GM12878 (cell line): Measurements from ENCODE around the gene EBLN2.

Experiments used
- BHLHE40 ChIP-seq, 2 experiments: fragments of 450-650 bp in 1 of 2; IDR thresholded peaks; 2 replicates each; pipeline ENCODE4 v1.6.1; 2011 to 2017; ENCODE audit warnings: low read depth in 2 of 2, borderline replicate concordance in 1 of 2, improper control_type of control experiment in 1 of 2, low read length in 1 of 2, mild to moderate bottlenecking in 1 of 2
- ESRRA ChIP-seq: IDR thresholded peaks from 2 replicates; pipeline ENCODE4 v1.6.1; 2012; ENCODE audit warnings: mild to moderate bottlenecking, low read length, improper control_type of control experiment
- EZH2 ChIP-seq: IDR thresholded peaks from 2 replicates; pipeline ENCODE4 v1.6.1; 2012; ENCODE audit warnings: low read depth, mild to moderate bottlenecking, control low read depth, inconsistent platforms, low read length, borderline replicate concordance; ENCODE audit not compliant: control insufficient read depth
- HDAC6 ChIP-seq: fragments of 200-600 bp; sonication (generic); IDR thresholded peaks from one replicate; pipeline ENCODE4 v1.8.0; 2017; ENCODE audit warnings: antibody characterized with exemption; ENCODE audit not compliant: unreplicated experiment
- NFIC ChIP-seq: IDR thresholded peaks from 2 replicates; pipeline ENCODE4 v1.6.1; 2012; ENCODE audit warnings: low read depth, mild to moderate bottlenecking, inconsistent platforms, low read length, moderate library complexity
- NFXL1 ChIP-seq: fragments of 450-650 bp; IDR thresholded peaks from 2 replicates; pipeline ENCODE4 v1.6.1; 2017; ENCODE audit warnings: antibody characterized with exemption, mild to moderate bottlenecking, borderline replicate concordance
- NR2C2 ChIP-seq: IDR thresholded peaks from 2 replicates; pipeline ENCODE4 v1.6.1; 2011; ENCODE audit warnings: borderline replicate concordance, low read depth; ENCODE audit not compliant: control insufficient read depth, insufficient read length
- POLR2A ChIP-seq: IDR thresholded peaks from 2 replicates; pipeline ENCODE4 v1.6.1; 2011; ENCODE audit warnings: low read depth, mild to moderate bottlenecking, low read length
- TAF1 ChIP-seq: IDR thresholded peaks from 2 replicates; pipeline ENCODE4 v1.6.1; 2011; ENCODE audit warnings: mild to moderate bottlenecking, low read depth, low read length, borderline replicate concordance
- YY1 ChIP-seq: IDR thresholded peaks from 2 replicates; pipeline ENCODE4 v1.6.1; 2011; ENCODE audit warnings: low read depth, mild to moderate bottlenecking, low read length
- TF ChIP-seq, protein P1 (sequence below), 3 experiments: IDR thresholded peaks in 2 of 3; conservative IDR thresholded peaks in 1 of 3; 2 replicates each; pipeline ENCODE4 v1.5.1; 2011; ENCODE audit warnings: low read depth in 3 of 3, low read length in 3 of 3, mild to moderate bottlenecking in 3 of 3, control low read depth in 2 of 3, moderate library complexity in 2 of 3, inconsistent platforms in 1 of 3, mixed read lengths in 1 of 3; ENCODE audit not compliant: control insufficient read depth in 2 of 3, insufficient read depth in 1 of 3; ENCODE audit errors: extremely low read depth in 1 of 3
- TF ChIP-seq, protein P2 (sequence below): fragments of 450-650 bp; IDR thresholded peaks from 2 replicates; pipeline ENCODE4 v1.6.1; 2018; ENCODE audit warnings: borderline replicate concordance, mild to moderate bottlenecking; ENCODE audit not compliant: partially characterized antibody
- TF ChIP-seq, protein P3 (sequence below): IDR thresholded peaks from 2 replicates; pipeline ENCODE4 v1.6.1; 2012; ENCODE audit warnings: improper control_type of control experiment, low read depth, low read length; ENCODE audit not compliant: insufficient replicate concordance
- TF ChIP-seq, protein P4 (sequence below): IDR thresholded peaks from 2 replicates; pipeline ENCODE4 v1.6.1; 2011; ENCODE audit warnings: low read depth, mild to moderate bottlenecking, low read length, moderate library complexity, borderline replicate concordance; ENCODE audit errors: extremely low read depth

DNA sequence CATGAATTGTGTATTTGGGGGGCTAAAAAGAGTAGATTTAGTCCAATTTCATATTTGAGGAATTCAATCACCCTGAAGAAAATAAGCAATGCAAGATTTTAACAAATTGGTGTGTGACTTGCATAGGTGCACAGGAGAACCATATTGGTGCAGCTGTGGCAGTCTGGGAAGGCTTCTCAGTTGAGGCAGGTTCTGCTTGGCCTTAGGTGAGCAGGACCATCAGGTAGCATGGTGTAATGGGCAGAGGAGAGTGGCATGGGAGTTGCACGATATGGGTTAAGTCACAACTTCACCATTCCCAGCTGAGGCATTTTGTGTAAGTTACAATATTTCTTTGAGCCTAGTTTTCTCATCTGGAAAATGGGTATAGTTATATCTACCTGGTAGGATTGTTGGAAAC is 10.5 kb downstream of the EBLN2 start:
- TF ChIP-seq YY1, result no peak
- no peak for TF ChIP-seq NFXL1
- no peak for TF ChIP-seq TAF1
- TF ChIP-seq, protein P1, sequence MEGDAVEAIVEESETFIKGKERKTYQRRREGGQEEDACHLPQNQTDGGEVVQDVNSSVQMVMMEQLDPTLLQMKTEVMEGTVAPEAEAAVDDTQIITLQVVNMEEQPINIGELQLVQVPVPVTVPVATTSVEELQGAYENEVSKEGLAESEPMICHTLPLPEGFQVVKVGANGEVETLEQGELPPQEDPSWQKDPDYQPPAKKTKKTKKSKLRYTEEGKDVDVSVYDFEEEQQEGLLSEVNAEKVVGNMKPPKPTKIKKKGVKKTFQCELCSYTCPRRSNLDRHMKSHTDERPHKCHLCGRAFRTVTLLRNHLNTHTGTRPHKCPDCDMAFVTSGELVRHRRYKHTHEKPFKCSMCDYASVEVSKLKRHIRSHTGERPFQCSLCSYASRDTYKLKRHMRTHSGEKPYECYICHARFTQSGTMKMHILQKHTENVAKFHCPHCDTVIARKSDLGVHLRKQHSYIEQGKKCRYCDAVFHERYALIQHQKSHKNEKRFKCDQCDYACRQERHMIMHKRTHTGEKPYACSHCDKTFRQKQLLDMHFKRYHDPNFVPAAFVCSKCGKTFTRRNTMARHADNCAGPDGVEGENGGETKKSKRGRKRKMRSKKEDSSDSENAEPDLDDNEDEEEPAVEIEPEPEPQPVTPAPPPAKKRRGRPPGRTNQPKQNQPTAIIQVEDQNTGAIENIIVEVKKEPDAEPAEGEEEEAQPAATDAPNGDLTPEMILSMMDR (IDR thresholded peaks at IDR 0.05 in 2 of 3, conservative IDR thresholded peaks at IDR 0.05 in 1 of 3; ENCODE audit: control insufficient read depth in 2 of 3, extremely low read depth in 1 of 3, insufficient read depth in 1 of 3, low read depth in 3 of 3, low read length in 3 of 3), result no peak
- TF ChIP-seq BHLHE40 (IDR thresholded peaks at IDR 0.05; ENCODE audit: borderline replicate concordance in 1 of 2, low read depth in 2 of 2, low read length in 1 of 2), result no peak
- TF ChIP-seq, protein P2, sequence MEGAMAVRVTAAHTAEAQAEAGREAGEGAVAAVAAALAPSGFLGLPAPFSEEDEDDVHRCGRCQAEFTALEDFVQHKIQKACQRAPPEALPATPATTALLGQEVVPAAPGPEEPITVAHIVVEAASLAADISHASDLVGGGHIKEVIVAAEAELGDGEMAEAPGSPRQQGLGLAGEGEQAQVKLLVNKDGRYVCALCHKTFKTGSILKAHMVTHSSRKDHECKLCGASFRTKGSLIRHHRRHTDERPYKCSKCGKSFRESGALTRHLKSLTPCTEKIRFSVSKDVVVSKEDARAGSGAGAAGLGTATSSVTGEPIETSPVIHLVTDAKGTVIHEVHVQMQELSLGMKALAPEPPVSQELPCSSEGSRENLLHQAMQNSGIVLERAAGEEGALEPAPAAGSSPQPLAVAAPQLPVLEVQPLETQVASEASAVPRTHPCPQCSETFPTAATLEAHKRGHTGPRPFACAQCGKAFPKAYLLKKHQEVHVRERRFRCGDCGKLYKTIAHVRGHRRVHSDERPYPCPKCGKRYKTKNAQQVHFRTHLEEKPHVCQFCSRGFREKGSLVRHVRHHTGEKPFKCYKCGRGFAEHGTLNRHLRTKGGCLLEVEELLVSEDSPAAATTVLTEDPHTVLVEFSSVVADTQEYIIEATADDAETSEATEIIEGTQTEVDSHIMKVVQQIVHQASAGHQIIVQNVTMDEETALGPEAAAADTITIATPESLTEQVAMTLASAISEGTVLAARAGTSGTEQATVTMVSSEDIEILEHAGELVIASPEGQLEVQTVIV, result no peak
- no peak for TF ChIP-seq EZH2
- no peak; the same call in 1 of the 2 replicates for TF ChIP-seq POLR2A
- no peak for TF ChIP-seq HDAC6
- TF ChIP-seq NFIC, result no peak
- no peak for TF ChIP-seq ESRRA
- TF ChIP-seq, protein P3, sequence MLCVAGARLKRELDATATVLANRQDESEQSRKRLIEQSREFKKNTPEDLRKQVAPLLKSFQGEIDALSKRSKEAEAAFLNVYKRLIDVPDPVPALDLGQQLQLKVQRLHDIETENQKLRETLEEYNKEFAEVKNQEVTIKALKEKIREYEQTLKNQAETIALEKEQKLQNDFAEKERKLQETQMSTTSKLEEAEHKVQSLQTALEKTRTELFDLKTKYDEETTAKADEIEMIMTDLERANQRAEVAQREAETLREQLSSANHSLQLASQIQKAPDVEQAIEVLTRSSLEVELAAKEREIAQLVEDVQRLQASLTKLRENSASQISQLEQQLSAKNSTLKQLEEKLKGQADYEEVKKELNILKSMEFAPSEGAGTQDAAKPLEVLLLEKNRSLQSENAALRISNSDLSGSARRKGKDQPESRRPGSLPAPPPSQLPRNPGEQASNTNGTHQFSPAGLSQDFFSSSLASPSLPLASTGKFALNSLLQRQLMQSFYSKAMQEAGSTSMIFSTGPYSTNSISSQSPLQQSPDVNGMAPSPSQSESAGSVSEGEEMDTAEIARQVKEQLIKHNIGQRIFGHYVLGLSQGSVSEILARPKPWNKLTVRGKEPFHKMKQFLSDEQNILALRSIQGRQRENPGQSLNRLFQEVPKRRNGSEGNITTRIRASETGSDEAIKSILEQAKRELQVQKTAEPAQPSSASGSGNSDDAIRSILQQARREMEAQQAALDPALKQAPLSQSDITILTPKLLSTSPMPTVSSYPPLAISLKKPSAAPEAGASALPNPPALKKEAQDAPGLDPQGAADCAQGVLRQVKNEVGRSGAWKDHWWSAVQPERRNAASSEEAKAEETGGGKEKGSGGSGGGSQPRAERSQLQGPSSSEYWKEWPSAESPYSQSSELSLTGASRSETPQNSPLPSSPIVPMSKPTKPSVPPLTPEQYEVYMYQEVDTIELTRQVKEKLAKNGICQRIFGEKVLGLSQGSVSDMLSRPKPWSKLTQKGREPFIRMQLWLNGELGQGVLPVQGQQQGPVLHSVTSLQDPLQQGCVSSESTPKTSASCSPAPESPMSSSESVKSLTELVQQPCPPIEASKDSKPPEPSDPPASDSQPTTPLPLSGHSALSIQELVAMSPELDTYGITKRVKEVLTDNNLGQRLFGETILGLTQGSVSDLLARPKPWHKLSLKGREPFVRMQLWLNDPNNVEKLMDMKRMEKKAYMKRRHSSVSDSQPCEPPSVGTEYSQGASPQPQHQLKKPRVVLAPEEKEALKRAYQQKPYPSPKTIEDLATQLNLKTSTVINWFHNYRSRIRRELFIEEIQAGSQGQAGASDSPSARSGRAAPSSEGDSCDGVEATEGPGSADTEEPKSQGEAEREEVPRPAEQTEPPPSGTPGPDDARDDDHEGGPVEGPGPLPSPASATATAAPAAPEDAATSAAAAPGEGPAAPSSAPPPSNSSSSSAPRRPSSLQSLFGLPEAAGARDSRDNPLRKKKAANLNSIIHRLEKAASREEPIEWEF, result no peak
- TF ChIP-seq, protein P4, sequence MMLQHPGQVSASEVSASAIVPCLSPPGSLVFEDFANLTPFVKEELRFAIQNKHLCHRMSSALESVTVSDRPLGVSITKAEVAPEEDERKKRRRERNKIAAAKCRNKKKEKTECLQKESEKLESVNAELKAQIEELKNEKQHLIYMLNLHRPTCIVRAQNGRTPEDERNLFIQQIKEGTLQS, result no peak
- no peak for TF ChIP-seq NR2C2
